Fibroblast of lung (primary cell): ENCODE results near the gene ADH4. TPM values are rescaled to one million over a fixed set of nuclear protein-coding genes. Genes with fewer than 3 reads are reported as not detected.
"Not testable (repeated sequence)": the region's sequence is repeated elsewhere in the genome, so short reads cannot be mapped to it uniquely, and the experiment has no call there.

ENCODE experiments used
- DNase-seq, 2 donors: peaks; one replicate each; pipeline versions ENCODE4 v3.0.0 to v3.0.0-alpha.2; 2010; ENCODE audit warnings: low read depth in 2 of 2
- H2AFZ ChIP-seq: 2 replicates; pipeline ENCODE4 v1.5.1; 2012; ENCODE audit warnings: low read length, control low read depth, inconsistent platforms
- H3K27ac ChIP-seq: 2 replicates; pipeline ENCODE4 v1.5.1; 2011; ENCODE audit warnings: low read length, control low read depth; ENCODE audit not compliant: insufficient read depth
- H3K27me3 ChIP-seq: 2 replicates; pipeline ENCODE4 v1.5.1; 2011; ENCODE audit warnings: mild to moderate bottlenecking, low read length; ENCODE audit not compliant: control insufficient read depth, insufficient read depth
- H3K36me3 ChIP-seq: 2 replicates; pipeline ENCODE4 v1.5.1; 2011; ENCODE audit warnings: low read length; ENCODE audit not compliant: control insufficient read depth, insufficient read depth
- H3K4me1 ChIP-seq: 2 replicates; pipeline ENCODE4 v1.5.1; 2011; ENCODE audit warnings: low read length; ENCODE audit not compliant: control insufficient read depth, insufficient read depth; ENCODE audit errors: extremely low read depth
- H3K4me2 ChIP-seq: 2 replicates; pipeline ENCODE4 v1.5.1; 2011; ENCODE audit warnings: low read length, control low read depth; ENCODE audit not compliant: insufficient read depth; ENCODE audit errors: extremely low read depth
- H3K4me3 ChIP-seq, 4 experiments: fragments of 200-600 bp in 1 of 4; sonication (generic) in 1 of 4; replicated peaks in 1 of 4; 2 replicates each; pipeline ENCODE4 v1.5.1; 2011 to 2016; ENCODE audit warnings: low read length in 4 of 4, low read depth in 3 of 4, mild to moderate bottlenecking in 3 of 4, control low read depth in 2 of 4, inconsistent platforms in 1 of 4, mixed read lengths in 1 of 4; ENCODE audit not compliant: insufficient read depth in 1 of 4; ENCODE audit errors: control extremely low read depth in 1 of 4
- H3K79me2 ChIP-seq: 2 replicates; pipeline ENCODE4 v1.5.1; 2012; ENCODE audit warnings: mild to moderate bottlenecking, low read length, inconsistent platforms; ENCODE audit not compliant: control insufficient read depth, insufficient read depth
- H3K9ac ChIP-seq: 2 replicates; pipeline ENCODE4 v1.5.1; 2011; ENCODE audit warnings: mild to moderate bottlenecking, low read length, control low read depth; ENCODE audit not compliant: insufficient read depth
- H3K9me3 ChIP-seq: 2 replicates; pipeline ENCODE4 v1.5.1; 2012; ENCODE audit warnings: low read depth, low read length; ENCODE audit not compliant: control insufficient read depth, insufficient read depth
- H4K20me1 ChIP-seq: 2 replicates; pipeline ENCODE4 v1.5.1; 2011; ENCODE audit warnings: low read length; ENCODE audit not compliant: control insufficient read depth, insufficient read depth; ENCODE audit errors: extremely low read depth
- EZH2 ChIP-seq: IDR thresholded peaks from 2 replicates; pipeline ENCODE4 v1.5.1; 2012; ENCODE audit warnings: low read length, control low read depth, mild to moderate bottlenecking; ENCODE audit errors: missing control alignments
- polyA minus RNA-seq: library from RNA; depleted of rRNA, polyadenylated mRNA; stranded (reverse); fragments of >200 nt; gene quantifications from 2 replicates; pipeline ENCODE4 v1.2.3, GENCODE V29; 2011; ENCODE audit warnings: low replicate concordance
- polyA plus RNA-seq, 2 donors: library from polyadenylated mRNA; depleted of rRNA in 1 of 2; stranded (reverse) in 1 of 2; unstranded in 1 of 2; fragments of >200 nt; gene quantifications; 2 replicates each; pipeline ENCODE4 v1.2.1, GENCODE V29; 2011 to 2012; ENCODE audit warnings: missing spikeins in 1 of 2
- total RNA-seq: library from RNA; depleted of rRNA; stranded (reverse); fragments of >200 nt; gene quantifications from 2 replicates; pipeline ENCODE4 v1.2.1, GENCODE V29; 2014
- TF ChIP-seq, protein P1 (sequence below), 2 donors: IDR thresholded peaks in 1 of 2; conservative IDR thresholded peaks in 1 of 2; 1 replicate in 1 of 2; 2 replicates in 1 of 2; pipeline ENCODE4 v1.5.1; 2011 to 2012; ENCODE audit warnings: low read length in 2 of 2, control low read depth in 1 of 2, inconsistent platforms in 1 of 2, low read depth in 1 of 2, mild to moderate bottlenecking in 1 of 2

ADH4 gene
- total RNA-seq = not detected in 2 replicates
- 0.03 TPM in 1 of 2 replicates, not detected in the other for polyA plus RNA-seq
- polyA plus RNA-seq (2012) = not detected in 2 replicates
- not detected in 2 replicates for polyA minus RNA-seq

GRCh38 chr4:99144070-99144469 is at the start of gene ADH4:
TSS of gene ADH4 (minus strand) at chr4:99144297. CDS start at chr4:99144222, 75 bp downstream.
- H2AFZ ChIP-seq = peak within 1 kb of the TSS; percentile 6
- no peak within 1 kb of the TSS for H3K27ac ChIP-seq
- H4K20me1 ChIP-seq = no peaks in the 10 kb centered on the region
- H3K79me2 ChIP-seq = no peaks in the 10 kb centered on the region
- H3K36me3 ChIP-seq = no peaks in the 10 kb centered on the region
- H3K27me3 ChIP-seq = no peaks in the 10 kb centered on the region
- H3K4me1 ChIP-seq = no peaks in the 10 kb centered on the region
- H3K4me2 ChIP-seq = no peak within 1 kb of the TSS
- DNase-seq = peak; percentile 20 to 23
- no peaks in the 10 kb centered on the region for H3K9me3 ChIP-seq
- H3K4me3 ChIP-seq = no peak within 1 kb of the TSS
- H3K9ac ChIP-seq = no peak within 1 kb of the TSS
- TF ChIP-seq, protein P1, sequence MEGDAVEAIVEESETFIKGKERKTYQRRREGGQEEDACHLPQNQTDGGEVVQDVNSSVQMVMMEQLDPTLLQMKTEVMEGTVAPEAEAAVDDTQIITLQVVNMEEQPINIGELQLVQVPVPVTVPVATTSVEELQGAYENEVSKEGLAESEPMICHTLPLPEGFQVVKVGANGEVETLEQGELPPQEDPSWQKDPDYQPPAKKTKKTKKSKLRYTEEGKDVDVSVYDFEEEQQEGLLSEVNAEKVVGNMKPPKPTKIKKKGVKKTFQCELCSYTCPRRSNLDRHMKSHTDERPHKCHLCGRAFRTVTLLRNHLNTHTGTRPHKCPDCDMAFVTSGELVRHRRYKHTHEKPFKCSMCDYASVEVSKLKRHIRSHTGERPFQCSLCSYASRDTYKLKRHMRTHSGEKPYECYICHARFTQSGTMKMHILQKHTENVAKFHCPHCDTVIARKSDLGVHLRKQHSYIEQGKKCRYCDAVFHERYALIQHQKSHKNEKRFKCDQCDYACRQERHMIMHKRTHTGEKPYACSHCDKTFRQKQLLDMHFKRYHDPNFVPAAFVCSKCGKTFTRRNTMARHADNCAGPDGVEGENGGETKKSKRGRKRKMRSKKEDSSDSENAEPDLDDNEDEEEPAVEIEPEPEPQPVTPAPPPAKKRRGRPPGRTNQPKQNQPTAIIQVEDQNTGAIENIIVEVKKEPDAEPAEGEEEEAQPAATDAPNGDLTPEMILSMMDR (conservative IDR thresholded peaks at IDR 0.05 in 1 of 2, IDR thresholded peaks at IDR 0.05 in 1 of 2; ENCODE audit: low read depth in 1 of 2, low read length in 2 of 2) = no peak
- TF ChIP-seq EZH2 = no peak

DNA sequence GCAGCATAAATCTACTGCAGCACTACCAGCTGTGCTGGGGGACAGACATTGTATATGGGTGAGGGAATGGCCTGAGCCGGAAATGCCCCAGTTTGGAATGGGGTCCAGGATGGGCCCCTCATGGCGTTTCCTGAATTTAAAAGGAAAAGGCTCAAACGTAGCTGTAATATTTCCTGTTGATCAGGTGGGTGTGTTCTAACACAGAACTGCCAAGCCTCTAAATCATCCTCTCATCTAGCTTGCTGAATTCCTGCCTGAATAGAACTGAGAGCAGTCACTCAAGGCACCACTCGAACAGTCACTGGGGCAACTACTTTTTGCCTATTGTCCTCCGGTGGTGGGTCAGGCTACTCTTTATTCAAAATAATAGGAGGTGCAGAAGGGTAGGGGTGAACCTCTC is 46.2 kb upstream of the ADH4 start:
- Histone ChIP-seq H3K36me3 (no peaks in the 10 kb centered on the region), H4K20me1 (no peaks in the 10 kb centered on the region), H3K9ac (no peak overlapping the region), H3K4me3 (no peak overlapping the region), H3K4me1 (no peaks in the 10 kb centered on the region), H3K9me3 (no peaks in the 10 kb centered on the region), H3K27me3 (no peaks in the 10 kb centered on the region), H3K4me2 (no peak overlapping the region), H3K79me2 (no peaks in the 10 kb centered on the region), H3K27ac (no peak overlapping the region), H2AFZ (no peak overlapping the region)
- TF ChIP-seq EZH2 = no peak
- TF ChIP-seq, protein P1 (conservative IDR thresholded peaks at IDR 0.05 in 1 of 2, IDR thresholded peaks at IDR 0.05 in 1 of 2; ENCODE audit: low read depth in 1 of 2, low read length in 2 of 2) = no peak
- DNase-seq = no peak

DNA sequence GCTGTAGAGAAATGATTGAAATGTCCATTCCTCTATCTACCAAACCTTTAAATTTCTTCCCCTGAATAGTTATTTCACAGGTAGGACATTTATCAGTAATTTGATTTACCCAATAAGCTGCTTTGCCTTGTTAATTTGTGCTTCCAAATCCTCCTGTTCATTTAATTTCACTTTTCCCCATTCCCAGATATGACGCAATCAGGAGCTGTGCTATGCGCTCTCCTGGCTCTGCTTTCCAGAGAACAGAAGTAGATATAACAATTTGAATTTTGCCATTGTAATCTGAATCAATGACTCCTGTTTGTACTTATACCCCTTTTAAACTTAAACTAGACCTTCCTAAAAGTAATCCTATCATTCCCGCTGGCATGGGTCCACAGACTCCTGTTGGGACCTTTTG is 45.8 kb upstream of the ADH4 start:
- H3K9ac ChIP-seq, H3K4me1 ChIP-seq, DNase-seq, H3K79me2 ChIP-seq, H2AFZ ChIP-seq, H4K20me1 ChIP-seq, H3K27ac ChIP-seq, H3K4me2 ChIP-seq, H3K9me3 ChIP-seq, H3K36me3 ChIP-seq, H3K27me3 ChIP-seq, H3K4me3 ChIP-seq: not testable (repeated sequence)
